Astrocyte (in vitro differentiated cells and primary cell): Measurements from ENCODE around the gene OSTF1. TPM values are rescaled to one million over a fixed set of nuclear protein-coding genes. Genes with fewer than 3 reads are reported as not detected.

Experiments used
- DNase-seq: peaks from one replicate; pipeline ENCODE4 v3.0.0-alpha.2; 2010; ENCODE audit warnings: low read depth
- FAIRE-seq: peaks from 2 replicates; lab custom pipeline; 2011; peaks lifted over from hg19 to GRCh38; lab: Jason Lieb, UNC
- H2AFZ ChIP-seq: 2 replicates; pipeline ENCODE4 v1.6.0; 2012; ENCODE audit warnings: low read depth, low read length, inconsistent platforms
- H3K27ac ChIP-seq: 2 replicates; pipeline ENCODE4 v1.5.1; 2011; ENCODE audit warnings: low read depth, low read length, inconsistent platforms
- H3K27me3 ChIP-seq: 2 replicates; pipeline ENCODE4 v1.6.0; 2011; ENCODE audit warnings: low read length, inconsistent platforms; ENCODE audit not compliant: insufficient read depth
- H3K36me3 ChIP-seq: 2 replicates; pipeline ENCODE4 v1.5.1; 2011; ENCODE audit warnings: low read length, inconsistent platforms; ENCODE audit not compliant: insufficient read depth
- H3K4me1 ChIP-seq: 2 replicates; pipeline ENCODE4 v1.5.1; 2011; ENCODE audit warnings: low read length, inconsistent platforms; ENCODE audit not compliant: insufficient read depth
- H3K4me2 ChIP-seq: 2 replicates; pipeline ENCODE4 v1.6.0; 2012; ENCODE audit warnings: low read length, inconsistent platforms
- H3K4me3 ChIP-seq: 2 replicates; pipeline ENCODE4 v1.5.1; 2011; ENCODE audit warnings: low read depth, mild to moderate bottlenecking, low read length, inconsistent platforms; ENCODE audit not compliant: insufficient read depth
- H3K79me2 ChIP-seq: 2 replicates; pipeline ENCODE4 v1.6.0; 2012; ENCODE audit warnings: mild to moderate bottlenecking, low read length, inconsistent platforms; ENCODE audit not compliant: insufficient read depth
- H3K9ac ChIP-seq: 2 replicates; pipeline ENCODE4 v1.6.0; 2012; ENCODE audit warnings: mild to moderate bottlenecking, low read length, inconsistent platforms
- H3K9me3 ChIP-seq: 2 replicates; pipeline ENCODE4 v1.5.1; 2012; ENCODE audit warnings: low read depth, mild to moderate bottlenecking, low read length, inconsistent platforms; ENCODE audit not compliant: insufficient read depth
- H4K20me1 ChIP-seq: 2 replicates; pipeline ENCODE4 v1.6.0; 2012; ENCODE audit warnings: low read length, inconsistent platforms; ENCODE audit not compliant: insufficient read depth
- H3K27ac Mint-ChIP-seq: one replicate; pipeline ENCODE4 v1.8.0; 2021; ENCODE audit warnings: mild to moderate bottlenecking, mixed read lengths; ENCODE audit not compliant: unreplicated experiment
- H3K27me3 Mint-ChIP-seq: one replicate; pipeline ENCODE4 v1.8.0; 2021; ENCODE audit warnings: low read depth, mixed read lengths; ENCODE audit not compliant: unreplicated experiment
- H3K36me3 Mint-ChIP-seq: one replicate; pipeline ENCODE4 v1.8.0; 2021; ENCODE audit warnings: low read depth, mixed read lengths; ENCODE audit not compliant: unreplicated experiment
- H3K4me1 Mint-ChIP-seq: one replicate; pipeline ENCODE4 v1.8.0; 2021; ENCODE audit warnings: low read depth, mixed read lengths; ENCODE audit not compliant: unreplicated experiment
- H3K4me3 Mint-ChIP-seq: one replicate; pipeline ENCODE4 v1.8.0; 2021; ENCODE audit warnings: mild to moderate bottlenecking, moderate library complexity, mixed read lengths; ENCODE audit not compliant: unreplicated experiment
- H3K9me3 Mint-ChIP-seq: one replicate; pipeline ENCODE4 v1.8.0; 2021; ENCODE audit warnings: mild to moderate bottlenecking, mixed read lengths; ENCODE audit not compliant: unreplicated experiment
- CTCF ChIP-seq: IDR thresholded peaks from 2 replicates; pipeline ENCODE4 v1.5.1; 2011; ENCODE audit warnings: low read depth, mild to moderate bottlenecking, inconsistent platforms, low read length, moderate library complexity; ENCODE audit not compliant: insufficient read depth
- EZH2 ChIP-seq: IDR thresholded peaks from 2 replicates; pipeline ENCODE4 v1.6.1; 2012; ENCODE audit warnings: mild to moderate bottlenecking, low read length, inconsistent platforms; ENCODE audit not compliant: insufficient read depth
- total RNA-seq: library from RNA; stranded (reverse); gene quantifications from 2 replicates; pipeline ENCODE4 v1.2.1, GENCODE V29; 2021

Gene OSTF1
- total RNA-seq, 1 donor from 2014 or later, result 43.0 TPM

- TF ChIP-seq CTCF (no peak), EZH2 (no peak)
- Histone ChIP-seq H3K9ac (no peak overlapping the region), H3K4me1 (no peaks in the 10 kb centered on the region), H3K4me3 (no peak overlapping the region), H2AFZ (no peak overlapping the region), H3K27me3 (no peaks in the 10 kb centered on the region), H3K27ac (no peak overlapping the region), H3K36me3 (no peaks in the 10 kb centered on the region), H3K9me3 (no peaks in the 10 kb centered on the region), H3K4me2 (no peak overlapping the region), H3K79me2 (peaks cover 57% of the 10 kb centered on the region), H4K20me1 (peaks cover 14% of the 10 kb centered on the region)
- FAIRE-seq (no peak), DNase-seq (peak; percentile 6)
- Mint-ChIP-seq H3K4me1 (peaks cover 14% of the 10 kb centered on the region), H3K36me3 (peaks cover 2% of the 10 kb centered on the region), H3K9me3 (no peaks in the 10 kb centered on the region), H3K27ac (peak overlapping the region; percentile 29), H3K27me3 (no peaks in the 10 kb centered on the region), H3K4me3 (no peak overlapping the region)
Measured at GRCh38 chr9:75105841-75106240, 17.5 kb downstream of the OSTF1 start.

GRCh38 chr9:75106857-75107256 lies 18.5 kb downstream of the OSTF1 start:
- Mint-ChIP-seq H3K27ac (no peak overlapping the region), H3K9me3 (no peaks in the 10 kb centered on the region), H3K4me3 (no peak overlapping the region), H3K27me3 (no peaks in the 10 kb centered on the region), H3K4me1 (peaks cover 14% of the 10 kb centered on the region), H3K36me3 (no peaks in the 10 kb centered on the region)
- H3K27ac ChIP-seq, result no peak overlapping the region
- no peak for TF ChIP-seq CTCF
- TF ChIP-seq EZH2, result no peak
- no peak overlapping the region for H3K9ac ChIP-seq
- no peak overlapping the region for H3K4me3 ChIP-seq
- H2AFZ ChIP-seq, result no peak overlapping the region
- no peaks in the 10 kb centered on the region for H3K9me3 ChIP-seq
- DNase-seq (no peak), FAIRE-seq (no peak)
- no peaks in the 10 kb centered on the region for H3K4me1 ChIP-seq
- no peaks in the 10 kb centered on the region for H3K27me3 ChIP-seq
- H3K36me3 ChIP-seq, result no peaks in the 10 kb centered on the region
- H3K4me2 ChIP-seq, result no peak overlapping the region
- peaks cover 58% of the 10 kb centered on the region for H3K79me2 ChIP-seq
- H4K20me1 ChIP-seq, result peaks cover 16% of the 10 kb centered on the region

DNA sequence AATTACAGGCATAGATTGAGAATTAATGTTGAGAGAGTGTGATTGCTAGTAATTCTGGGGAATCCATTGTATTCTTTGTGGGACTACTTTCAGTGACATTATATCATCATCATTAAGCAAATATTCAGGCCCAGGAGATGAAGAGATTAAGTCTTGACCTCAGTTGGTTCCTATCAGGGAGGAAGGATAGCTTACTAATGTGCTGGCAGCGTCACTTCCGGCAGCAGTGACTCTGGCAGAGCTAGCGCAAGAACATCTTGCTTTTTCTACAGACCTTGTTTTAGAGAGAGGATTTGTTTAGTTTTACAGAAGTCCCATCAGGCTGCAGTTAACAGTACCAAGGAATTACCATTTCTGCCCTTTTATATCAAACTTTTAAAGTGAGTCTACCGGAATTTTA lies 20.3 kb downstream of the OSTF1 start:
- Mint-ChIP-seq H3K27ac (no peak overlapping the region), H3K9me3 (no peaks in the 10 kb centered on the region), H3K4me3 (no peak overlapping the region), H3K4me1 (peaks cover 14% of the 10 kb centered on the region), H3K36me3 (no peaks in the 10 kb centered on the region), H3K27me3 (no peaks in the 10 kb centered on the region)
- H4K20me1 ChIP-seq, result peaks cover 19% of the 10 kb centered on the region
- FAIRE-seq, result no peak
- TF ChIP-seq CTCF, result no peak
- TF ChIP-seq EZH2, result no peak
- no peak overlapping the region for H2AFZ ChIP-seq
- H3K36me3 ChIP-seq, result no peaks in the 10 kb centered on the region
- no peak overlapping the region for H3K4me3 ChIP-seq
- H3K4me1 ChIP-seq, result no peaks in the 10 kb centered on the region
- no peak overlapping the region for H3K4me2 ChIP-seq
- H3K79me2 ChIP-seq, result peaks cover 59% of the 10 kb centered on the region
- no peak overlapping the region for H3K27ac ChIP-seq
- no peak overlapping the region for H3K9ac ChIP-seq
- peak; percentile 64 for DNase-seq
- no peaks in the 10 kb centered on the region for H3K9me3 ChIP-seq
- no peaks in the 10 kb centered on the region for H3K27me3 ChIP-seq
